GM23338 (cell line): ENCODE data around the gene SHKBP1. TPM values are rescaled to one million over a fixed set of nuclear protein-coding genes. Genes with fewer than 3 reads are reported as not detected.
"Not testable (repeated sequence)": the region's sequence is repeated elsewhere in the genome, so short reads cannot be mapped to it uniquely, and the experiment has no call there.

Source experiments
- ATAC-seq: fragments of 200-7000 bp; cut with Tn5 transposase; 3 replicates; pipeline ENCODE4 v1.9.1; 2020
- DNase-seq: peaks from one replicate; pipeline ENCODE4 v3.0.0-alpha.2; 2015; ENCODE audit warnings: low spot score
- H2AFZ ChIP-seq: fragments of 200-600 bp; sonication (generic); 2 replicates; pipeline ENCODE4 v1.8.0; 2016; ENCODE audit warnings: antibody characterized with exemption, mild to moderate bottlenecking, moderate library complexity
- H3F3A ChIP-seq: fragments of 200-600 bp; sonication (generic); replicated peaks from 2 replicates; pipeline ENCODE4 v1.8.0; 2017; ENCODE audit warnings: antibody characterized with exemption, mixed run types, low read depth
- H3K27ac ChIP-seq: fragments of 200-600 bp; sonication (generic); 2 replicates; pipeline ENCODE4 v1.6.1; 2016; ENCODE audit warnings: low read depth
- H3K27me3 ChIP-seq: fragments of 200-600 bp; sonication (generic); 2 replicates; pipeline ENCODE4 v1.8.0; 2016; ENCODE audit warnings: mild to moderate bottlenecking, mixed run types, moderate library complexity; ENCODE audit not compliant: insufficient read depth
- H3K36me3 ChIP-seq: fragments of 200-600 bp; sonication (generic); 2 replicates; pipeline ENCODE4 v1.8.0; 2016; ENCODE audit warnings: mild to moderate bottlenecking; ENCODE audit not compliant: insufficient read depth
- H3K4me1 ChIP-seq: fragments of 200-600 bp; sonication (generic); 2 replicates; pipeline ENCODE4 v1.8.0; 2016; ENCODE audit warnings: mild to moderate bottlenecking, moderate library complexity; ENCODE audit not compliant: insufficient read depth
- H3K4me2 ChIP-seq: fragments of 200-600 bp; sonication (generic); 2 replicates; pipeline ENCODE4 v1.7.1; 2017; ENCODE audit warnings: mixed run types
- H3K4me3 ChIP-seq: fragments of 200-600 bp; sonication (generic); 2 replicates; pipeline ENCODE4 v1.6.1; 2016; ENCODE audit warnings: mixed run types
- H3K79me2 ChIP-seq: fragments of 200-600 bp; sonication (generic); replicated peaks from 2 replicates; pipeline ENCODE4 v1.8.0; 2017; ENCODE audit warnings: mild to moderate bottlenecking; ENCODE audit not compliant: insufficient read depth
- H3K9me2 ChIP-seq: fragments of 200-600 bp; sonication (generic); 2 replicates; pipeline ENCODE4 v1.8.0; 2017; ENCODE audit not compliant: insufficient read depth
- H4K20me1 ChIP-seq: fragments of 200-600 bp; sonication (generic); replicated peaks from 2 replicates; pipeline ENCODE4 v1.8.0; 2017; ENCODE audit warnings: mild to moderate bottlenecking; ENCODE audit not compliant: insufficient read depth
- H3K27ac Mint-ChIP-seq: 2 replicates; pipeline ENCODE4 v1.8.0; 2020; ENCODE audit warnings: inconsistent platforms, mild to moderate bottlenecking, moderate library complexity, mixed read lengths
- H3K27me3 Mint-ChIP-seq: 3 replicates; pipeline ENCODE4 v1.8.0; 2022; ENCODE audit warnings: low read depth, mild to moderate bottlenecking, moderate library complexity, mixed read lengths, inconsistent platforms; ENCODE audit not compliant: insufficient read depth, poor library complexity
- H3K36me3 Mint-ChIP-seq: 3 replicates; pipeline ENCODE4 v1.8.0; 2021; ENCODE audit warnings: low read depth, mild to moderate bottlenecking, inconsistent platforms, moderate library complexity, mixed read lengths
- H3K4me1 Mint-ChIP-seq: 3 replicates; pipeline ENCODE4 v1.8.0; 2020; ENCODE audit warnings: mild to moderate bottlenecking, inconsistent platforms, mixed read lengths
- H3K4me3 Mint-ChIP-seq: 3 replicates; pipeline ENCODE4 v1.8.0; 2021; ENCODE audit warnings: moderate library complexity, mild to moderate bottlenecking, inconsistent platforms, mixed read lengths
- H3K9me3 Mint-ChIP-seq: 3 replicates; pipeline ENCODE4 v1.8.0; 2020; ENCODE audit warnings: moderate library complexity, mild to moderate bottlenecking, inconsistent platforms, mixed read lengths
- EZH2 ChIP-seq: fragments of 200-600 bp; sonication (generic); IDR thresholded peaks from one replicate; pipeline ENCODE4 v1.8.0; 2017; ENCODE audit warnings: antibody characterized with exemption, mild to moderate bottlenecking, low read depth; ENCODE audit not compliant: unreplicated experiment
- ZNF462 ChIP-seq: fragments of 250-450 bp; sonication (Bioruptor Pico); IDR thresholded peaks from 2 replicates; pipeline ENCODE4 v1.5.0; 2020; ENCODE audit warnings: mild to moderate bottlenecking, moderate library complexity
- polyA plus RNA-seq: library from polyadenylated mRNA; unstranded; fragments of >200 nt; fragmentation: Nextera tagmentation; extraction: Ambion mirVana; gene quantifications from 2 replicates; pipeline ENCODE4 v1.2.1, GENCODE V29; 2016
- total RNA-seq: library from RNA; depleted of rRNA; stranded (reverse); fragments of >200 nt; shearing (Covaris generic); gene quantifications from 2 replicates; pipeline ENCODE4 v1.2.3, GENCODE V29; 2014
- TF ChIP-seq, protein P1 (sequence below), 2 experiments: fragments of 200-600 bp in 1 of 2; sonication (generic) in 1 of 2; conservative IDR thresholded peaks; 2 replicates each; pipeline versions ENCODE4 v1.5.1 to v1.6.1; 2016 to 2017; ENCODE audit warnings: antibody characterized with exemption in 2 of 2, low read depth in 2 of 2, mild to moderate bottlenecking in 2 of 2, moderate library complexity in 1 of 2
- TF ChIP-seq, protein P2 (sequence below): IDR thresholded peaks from 2 replicates; pipeline ENCODE4 v1.6.1; 2016; ENCODE audit warnings: antibody characterized with exemption

SHKBP1 gene
- total and polyA plus RNA-seq, 2 experiments from 2014 or later: 63.2 to 69.8 TPM

GRCh38 chr19:40623403-40624251, 47.0 kb downstream of the SHKBP1 start (continued):
- no peak for TF ChIP-seq ZNF462 (CRISPR knock-in tag)
- TF ChIP-seq, protein P1, sequence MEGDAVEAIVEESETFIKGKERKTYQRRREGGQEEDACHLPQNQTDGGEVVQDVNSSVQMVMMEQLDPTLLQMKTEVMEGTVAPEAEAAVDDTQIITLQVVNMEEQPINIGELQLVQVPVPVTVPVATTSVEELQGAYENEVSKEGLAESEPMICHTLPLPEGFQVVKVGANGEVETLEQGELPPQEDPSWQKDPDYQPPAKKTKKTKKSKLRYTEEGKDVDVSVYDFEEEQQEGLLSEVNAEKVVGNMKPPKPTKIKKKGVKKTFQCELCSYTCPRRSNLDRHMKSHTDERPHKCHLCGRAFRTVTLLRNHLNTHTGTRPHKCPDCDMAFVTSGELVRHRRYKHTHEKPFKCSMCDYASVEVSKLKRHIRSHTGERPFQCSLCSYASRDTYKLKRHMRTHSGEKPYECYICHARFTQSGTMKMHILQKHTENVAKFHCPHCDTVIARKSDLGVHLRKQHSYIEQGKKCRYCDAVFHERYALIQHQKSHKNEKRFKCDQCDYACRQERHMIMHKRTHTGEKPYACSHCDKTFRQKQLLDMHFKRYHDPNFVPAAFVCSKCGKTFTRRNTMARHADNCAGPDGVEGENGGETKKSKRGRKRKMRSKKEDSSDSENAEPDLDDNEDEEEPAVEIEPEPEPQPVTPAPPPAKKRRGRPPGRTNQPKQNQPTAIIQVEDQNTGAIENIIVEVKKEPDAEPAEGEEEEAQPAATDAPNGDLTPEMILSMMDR (conservative IDR thresholded peaks at IDR 0.05; ENCODE audit: low read depth in 2 of 2): no peak
- TF ChIP-seq EZH2: no peak
- TF ChIP-seq, protein P2, sequence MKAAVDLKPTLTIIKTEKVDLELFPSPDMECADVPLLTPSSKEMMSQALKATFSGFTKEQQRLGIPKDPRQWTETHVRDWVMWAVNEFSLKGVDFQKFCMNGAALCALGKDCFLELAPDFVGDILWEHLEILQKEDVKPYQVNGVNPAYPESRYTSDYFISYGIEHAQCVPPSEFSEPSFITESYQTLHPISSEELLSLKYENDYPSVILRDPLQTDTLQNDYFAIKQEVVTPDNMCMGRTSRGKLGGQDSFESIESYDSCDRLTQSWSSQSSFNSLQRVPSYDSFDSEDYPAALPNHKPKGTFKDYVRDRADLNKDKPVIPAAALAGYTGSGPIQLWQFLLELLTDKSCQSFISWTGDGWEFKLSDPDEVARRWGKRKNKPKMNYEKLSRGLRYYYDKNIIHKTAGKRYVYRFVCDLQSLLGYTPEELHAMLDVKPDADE: no peak

GRCh38 chr19:40624369-40625153, 47.9 kb downstream of the SHKBP1 start:
- H3K9me2 ChIP-seq, H3K36me3 ChIP-seq, H3K4me2 ChIP-seq, DNase-seq, H3K79me2 ChIP-seq, H3K4me3 ChIP-seq, H3K4me3 Mint-ChIP-seq, H3F3A ChIP-seq, H3K27me3 ChIP-seq, H4K20me1 ChIP-seq, H3K9me3 Mint-ChIP-seq, H3K27ac Mint-ChIP-seq, ATAC-seq, H2AFZ ChIP-seq: not testable (repeated sequence)
- H3K4me1 ChIP-seq: peaks cover 11% of the 10 kb centered on the region
- Mint-ChIP-seq H3K27me3 (peaks cover 22% of the 10 kb centered on the region), H3K4me1 (peaks cover 16% of the 10 kb centered on the region), H3K36me3 (peaks cover 47% of the 10 kb centered on the region)
- H3K27ac ChIP-seq: peak overlapping the region; percentile 74; the same call in 1 of the 2 replicates
